Vagina (tissue), 2 donors: Measurements from ENCODE around the gene IL1A.

ENCODE experiments used
- CTCF ChIP-seq, 3 experiments: fragments of 450-650 bp in 2 of 3; fragments of 200-600 bp in 1 of 3; sonication (generic) in 1 of 3; IDR thresholded peaks; one replicate each; pipeline ENCODE4 v1.5.1; 2017 to 2019; ENCODE audit warnings: antibody characterized with exemption in 3 of 3, mild to moderate bottlenecking in 2 of 3, moderate library complexity in 2 of 3
- POLR2A ChIP-seq, 2 donors: fragments of 450-650 bp; IDR thresholded peaks; one replicate each; pipeline ENCODE4 v1.6.1; 2017; ENCODE audit warnings: antibody characterized with exemption in 2 of 2, mild to moderate bottlenecking in 2 of 2, moderate library complexity in 2 of 2

GRCh38 chr2:112737542-112738232 lies 46.6 kb downstream of the IL1A start:
- TF ChIP-seq CTCF (IDR thresholded peaks at IDR 0.05): no peak
- no peak for TF ChIP-seq POLR2A (IDR thresholded peaks at IDR 0.05)
